ENCODE data around the gene SPINT3.

SPINT3 gene

GRCh38 chr20:45462711-45463509 is 52.5 kb downstream of the SPINT3 start:
- H3K27me3 ChIP-seq (ENCODE audit: insufficient read depth, low read length): peaks cover 78% of the 10 kb centered on the region
- no peak overlapping the region for H3K27ac ChIP-seq (ENCODE audit: low read depth, low read length)
- H3K4me3 ChIP-seq (ENCODE audit: low read depth, low read length): no peak overlapping the region
- H3K4me1 ChIP-seq (ENCODE audit: control insufficient read depth, insufficient read depth, low read length, unreplicated experiment): no peaks in the 10 kb centered on the region
- H3K36me3 ChIP-seq (ENCODE audit: insufficient read depth, low read length): no peaks in the 10 kb centered on the region
- no peak overlapping the region for H2AFZ ChIP-seq (ENCODE audit: low read length, unreplicated experiment)
- H3K79me2 ChIP-seq (ENCODE audit: control insufficient read depth, insufficient read depth, low read length, unreplicated experiment): no peaks in the 10 kb centered on the region

Data from ACC112 (cell line).